GM18907 (cell line): ENCODE results near the gene C1orf21.
"Not testable (repeated sequence)": the region's sequence is repeated elsewhere in the genome, so short reads cannot be mapped to it uniquely, and the experiment has no call there.

Experiments
- ATAC-seq: cut with Tn5 transposase; IDR thresholded peaks from one replicate; pipeline ENCODE4 v1.9.1; 2021; ENCODE audit warnings: mild to moderate bottlenecking, moderate library complexity; ENCODE audit not compliant: unreplicated experiment

C1orf21 gene

DNA sequence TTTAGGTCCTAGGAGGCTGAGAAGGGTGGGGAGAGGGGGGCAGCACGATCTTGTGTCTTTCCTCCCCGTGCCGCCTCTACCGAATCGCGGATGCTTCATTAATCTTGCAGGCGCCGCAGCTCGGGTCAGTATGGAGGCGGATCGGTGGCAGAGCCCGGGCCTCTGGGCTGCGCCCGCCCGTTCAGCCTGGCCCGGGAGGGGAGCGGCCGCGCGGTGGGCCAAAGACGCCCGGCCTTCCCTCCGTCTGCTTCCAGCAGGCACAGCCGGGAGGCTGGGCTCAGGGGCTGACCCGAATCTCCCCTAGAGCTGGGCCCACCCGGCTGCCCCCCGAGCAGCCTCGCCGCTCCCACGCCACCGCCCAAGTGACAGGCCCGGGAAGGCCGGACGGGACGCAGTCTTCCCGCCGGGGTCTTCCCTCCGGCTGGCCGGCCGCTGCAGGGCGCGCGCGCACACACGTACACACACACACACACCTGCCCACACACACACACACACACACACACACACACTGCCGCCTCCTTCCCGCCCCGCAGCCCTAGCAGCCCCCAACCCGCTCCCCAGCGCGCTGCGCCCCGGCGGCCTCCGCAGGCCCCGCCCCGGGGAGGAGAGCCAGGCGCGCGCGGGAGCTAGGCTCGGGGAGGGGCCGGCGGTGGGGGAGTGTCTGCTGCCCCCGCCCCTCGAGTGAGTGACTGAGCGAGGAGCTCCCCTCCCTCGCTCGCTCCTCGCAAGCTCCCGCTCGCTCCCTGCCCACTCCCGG, at the start of gene C1orf21:
Gene C1orf21, plus strand, starts transcription at position 718 of the 757 bp plus-strand sequence. CDS start 90,481 bp downstream, outside the sequence.
- ATAC-seq = peak; percentile 82

DNA sequence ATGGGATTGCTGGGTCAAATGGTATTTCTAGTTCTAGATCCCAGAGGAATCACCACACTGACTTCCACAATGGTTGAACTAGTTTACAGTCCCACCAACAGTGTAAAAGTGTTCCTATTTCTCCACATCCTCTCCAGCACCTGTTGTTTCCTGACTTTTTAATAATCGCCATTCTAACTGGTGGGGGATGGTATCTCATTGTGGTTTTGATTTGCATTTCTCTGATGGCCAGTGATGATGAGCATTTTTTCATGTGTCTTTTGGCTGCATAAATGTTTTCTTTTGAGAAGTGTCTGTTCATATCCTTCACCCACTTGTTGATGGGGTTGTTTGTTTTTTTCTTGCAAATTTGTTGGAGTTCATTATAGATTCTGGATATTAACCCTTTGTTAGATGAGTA, 49.0 kb upstream of the C1orf21 start:
- ATAC-seq = not testable (repeated sequence)

GRCh38 chr1:184340984-184341383, 45.8 kb upstream of the C1orf21 start:
- ATAC-seq = no peak

- ATAC-seq = no peak
Observed at GRCh38 chr1:184350573-184350972, 36.3 kb upstream of the C1orf21 start.

- no peak for ATAC-seq
Observed at GRCh38 chr1:184351416-184351975, 35.3 kb upstream of the C1orf21 start.

DNA sequence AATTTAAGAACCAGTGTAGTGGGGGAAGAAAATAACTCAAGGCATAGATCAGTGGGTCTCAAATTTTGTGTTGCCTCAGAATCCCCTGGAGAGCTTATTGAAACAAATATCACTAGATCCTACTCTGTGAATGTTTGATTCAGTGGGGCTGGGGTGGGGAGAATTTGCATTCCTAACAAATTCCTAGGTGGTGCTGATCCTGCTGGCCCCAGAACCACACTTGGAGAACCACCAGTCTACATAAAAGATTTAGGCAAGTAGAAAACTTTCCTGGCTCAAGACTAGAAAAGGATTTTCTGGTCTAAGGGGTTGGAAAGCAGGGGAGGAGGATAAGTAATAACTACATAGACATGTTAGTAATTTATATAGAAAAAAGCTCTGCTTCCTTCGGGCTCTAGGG, 34.1 kb upstream of the C1orf21 start:
- no peak for ATAC-seq

DNA sequence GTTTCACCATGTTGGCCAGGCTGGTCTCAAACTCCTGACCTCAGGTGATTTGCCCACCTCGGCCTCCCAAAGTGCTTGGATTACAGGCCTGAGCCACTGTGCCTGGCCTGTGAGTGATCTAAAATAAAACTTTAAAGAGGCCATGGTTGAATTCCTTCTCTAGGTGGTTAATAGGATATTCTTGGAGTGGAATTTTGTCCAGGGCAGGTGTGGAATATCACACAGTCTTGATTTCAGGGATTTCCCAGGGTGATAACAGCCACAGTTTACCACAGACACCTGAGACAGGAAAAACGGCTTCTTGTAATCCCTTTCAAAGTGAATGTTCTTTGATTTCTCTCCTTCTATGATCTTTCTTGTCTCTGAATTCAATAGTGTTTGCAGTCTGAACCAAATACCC, 32.1 kb upstream of the C1orf21 start:
- ATAC-seq = no peak

DNA sequence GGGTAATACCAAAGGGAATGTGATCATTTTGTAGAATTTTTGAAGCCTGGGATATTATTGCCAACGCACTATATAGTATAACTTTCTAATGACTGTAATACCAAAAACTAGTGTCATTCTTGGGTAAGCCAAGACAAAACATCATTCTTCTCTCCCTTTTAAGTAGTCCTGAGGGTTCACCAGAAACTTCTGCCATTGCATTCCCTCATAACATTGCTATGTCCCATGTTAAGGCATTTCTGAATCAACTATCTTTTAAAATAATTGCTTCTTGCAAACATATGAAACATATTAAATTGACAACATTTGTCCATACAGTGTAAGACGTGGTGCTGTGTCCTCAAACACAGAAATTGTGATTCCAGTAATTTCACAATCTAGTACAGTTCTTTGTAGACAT, 29.9 kb upstream of the C1orf21 start:
- ATAC-seq = no peak

- no peak for ATAC-seq
Observed at GRCh38 chr1:184358256-184358655, 28.6 kb upstream of the C1orf21 start.

DNA sequence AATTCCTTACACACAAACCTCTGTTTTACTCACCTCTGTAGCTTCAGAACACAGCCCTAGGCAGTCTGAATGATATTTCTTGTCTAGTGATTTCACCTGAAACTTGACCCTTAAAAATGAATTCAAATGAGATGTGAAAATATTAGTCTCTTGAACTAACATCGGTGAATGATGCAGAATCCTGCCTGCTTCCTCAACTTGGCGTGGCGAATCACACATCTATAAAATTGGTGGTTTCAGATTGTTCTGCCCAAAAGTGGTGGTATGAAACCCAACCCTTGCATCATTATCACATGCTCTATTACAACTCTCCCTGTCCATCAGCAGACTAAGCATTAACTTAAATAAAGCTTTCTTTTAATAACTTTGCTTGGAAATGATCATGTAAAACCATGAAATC, 26.9 kb upstream of the C1orf21 start:
- no peak for ATAC-seq

GRCh38 chr1:184362876-184363275, 24.0 kb upstream of the C1orf21 start:
- ATAC-seq = no peak

DNA sequence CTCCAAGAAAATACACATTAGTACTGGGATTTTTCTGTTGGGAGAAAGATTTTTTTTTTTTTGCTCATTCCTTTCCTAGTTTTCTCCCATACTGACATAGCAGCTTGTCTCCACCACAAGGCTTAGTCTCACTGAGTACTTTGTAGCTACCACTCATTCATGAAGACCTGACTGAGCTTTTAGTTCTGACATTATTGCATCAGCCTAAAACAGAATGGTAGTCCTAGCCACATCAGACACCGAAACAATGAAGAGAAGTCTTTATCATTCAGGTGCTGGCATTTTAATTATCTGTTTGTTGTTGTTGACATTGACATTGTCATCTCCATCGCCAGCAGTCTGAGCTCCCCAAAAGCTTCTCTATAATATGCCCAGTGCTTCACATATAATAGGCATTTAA, 21.1 kb upstream of the C1orf21 start:
- ATAC-seq = no peak

DNA sequence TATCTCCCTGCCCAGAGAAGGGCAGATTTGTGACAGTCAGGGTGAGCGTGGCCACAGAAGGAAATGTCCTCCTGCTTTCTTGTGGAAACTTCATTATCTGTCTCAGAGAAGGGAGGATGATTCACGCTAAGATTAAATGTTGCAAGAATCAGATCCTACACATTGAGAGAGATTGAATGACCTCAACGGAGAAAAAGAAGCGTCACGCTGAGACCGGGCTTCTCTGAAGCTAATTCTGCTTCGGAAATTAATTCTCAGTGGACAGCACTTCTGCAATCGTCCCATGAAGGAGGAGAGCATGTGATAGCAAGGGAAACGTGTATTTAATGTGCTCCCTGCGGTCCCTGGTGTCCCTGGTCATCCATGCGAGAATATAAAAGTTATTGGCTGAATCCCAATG, 19.8 kb upstream of the C1orf21 start:
- ATAC-seq = no peak

GRCh38 chr1:184367427-184368038, 19.3 kb upstream of the C1orf21 start:
- no peak for ATAC-seq

- no peak for ATAC-seq
Observed at GRCh38 chr1:184368354-184368753, 18.5 kb upstream of the C1orf21 start.

DNA sequence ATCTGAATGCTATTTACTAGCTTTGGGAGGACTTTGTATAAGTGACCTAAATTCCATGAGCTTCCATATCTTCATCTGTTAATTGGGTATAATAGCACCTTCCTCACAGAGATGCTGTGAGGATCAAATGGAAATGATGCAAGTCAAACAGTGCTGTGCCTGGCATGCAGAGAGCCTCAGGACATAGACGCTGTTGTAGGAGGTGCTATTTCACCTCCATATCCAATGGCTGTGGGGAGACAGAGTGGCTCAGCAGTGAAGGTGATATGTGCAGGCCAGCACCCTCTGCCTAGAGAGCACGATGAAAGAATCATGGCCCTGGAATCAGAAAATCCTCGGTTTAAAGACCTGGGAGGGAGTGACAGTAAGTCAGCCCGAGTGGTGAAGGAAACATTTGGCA, 16.0 kb upstream of the C1orf21 start:
- ATAC-seq = no peak

DNA sequence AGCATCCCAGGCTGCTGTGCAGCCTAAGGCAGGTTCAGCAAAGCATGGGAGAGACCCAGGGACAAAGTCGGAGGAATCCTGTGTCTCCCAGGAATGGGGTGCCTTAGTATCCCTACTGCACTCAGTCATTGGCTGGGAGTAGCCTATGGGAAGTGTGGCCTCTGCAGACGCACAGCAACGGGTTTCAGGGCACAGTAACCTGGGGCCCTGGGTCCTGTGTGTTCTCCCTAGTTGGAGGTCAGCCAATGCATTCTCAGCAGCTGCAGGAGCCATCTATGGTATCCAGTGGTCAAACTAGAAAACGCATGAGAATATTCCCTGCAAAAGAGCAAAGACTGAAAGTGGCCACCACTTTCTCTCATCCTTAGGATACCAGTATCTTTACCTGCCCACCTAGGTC, 13.7 kb upstream of the C1orf21 start:
- no peak for ATAC-seq

- ATAC-seq = no peak
Observed at GRCh38 chr1:184376369-184376768, 10.5 kb upstream of the C1orf21 start.

DNA sequence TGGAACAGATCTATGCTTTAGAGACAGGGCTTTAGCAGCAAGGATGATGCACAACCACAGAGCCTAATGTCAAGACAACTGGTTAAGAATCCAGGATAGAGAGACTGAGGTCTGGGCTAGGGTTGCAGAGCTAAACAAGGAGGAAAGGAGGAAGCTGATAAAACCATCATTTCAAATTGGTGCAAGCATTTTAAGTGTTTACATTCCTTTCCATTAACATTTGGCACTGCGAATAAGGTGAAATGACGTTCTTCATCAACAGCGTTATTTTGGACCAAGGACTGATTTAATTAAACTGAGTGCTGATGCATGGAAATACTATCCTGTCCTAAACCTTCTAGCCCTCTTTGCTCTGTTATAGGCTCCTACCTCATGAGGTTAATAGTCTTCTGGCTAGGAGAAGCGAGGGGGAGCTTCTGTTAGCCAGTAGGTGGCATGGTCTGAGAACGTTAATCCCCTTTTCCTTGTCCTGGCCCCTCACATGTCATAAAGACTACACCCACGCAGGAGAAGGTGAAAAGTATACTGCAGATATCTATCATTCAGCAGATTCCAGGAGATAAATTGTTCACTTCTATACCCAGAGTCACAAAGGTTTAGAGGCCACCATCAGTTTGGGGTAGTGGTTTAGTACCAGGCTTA, 7.6 kb upstream of the C1orf21 start:
- no peak for ATAC-seq

GRCh38 chr1:184380468-184380867, 6.4 kb upstream of the C1orf21 start:
- ATAC-seq = no peak

- ATAC-seq = no peak
Observed at GRCh38 chr1:184383772-184384323, 3.0 kb upstream of the C1orf21 start.
